ENCODE measurements around the gene HMG20A.
A peak's percentile ranks its signal among the peaks of the same experiment; 100 is the strongest.

HMG20A gene

GRCh38 chr15:77480859-77481633 is 60.4 kb downstream of the HMG20A start:
- no peak for DNase-seq

DNA sequence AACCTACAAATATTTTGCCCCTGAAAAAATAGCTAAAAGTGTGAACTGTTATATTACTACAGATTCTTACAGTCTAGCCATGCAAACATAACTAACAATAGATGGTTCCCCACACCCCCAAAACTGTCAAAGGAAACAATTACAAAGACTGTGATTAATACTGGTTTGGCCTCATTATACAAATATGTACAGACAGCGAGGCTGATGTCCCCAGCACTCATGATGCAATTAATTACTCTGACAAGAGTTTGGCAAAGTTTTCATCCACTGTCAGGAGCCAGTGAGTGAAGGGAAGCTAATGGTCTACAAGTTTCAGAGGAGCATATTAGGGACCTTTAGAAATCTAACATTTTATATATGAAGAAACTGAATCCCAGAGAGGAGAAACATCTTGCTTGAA is 61.0 kb downstream of the HMG20A start:
- peak; percentile 70 for DNase-seq

DNA sequence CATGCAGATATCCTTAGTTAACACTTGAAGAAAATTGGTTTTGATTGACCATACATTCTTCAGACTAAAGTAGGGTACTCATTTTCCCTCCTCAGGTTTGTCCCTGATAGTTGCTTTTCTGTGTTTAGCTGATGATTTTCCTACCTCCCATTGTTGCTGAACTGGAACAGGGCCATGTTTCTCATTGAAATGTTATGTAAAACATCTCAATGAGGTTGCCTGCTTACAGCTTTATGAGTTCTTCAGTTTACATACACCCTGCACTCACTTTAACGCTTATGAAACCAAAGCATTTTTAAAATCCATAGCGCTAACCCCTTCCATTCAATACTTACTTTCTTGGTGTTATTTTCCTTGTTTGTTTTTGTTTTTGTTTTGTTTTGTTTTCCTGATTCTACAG is 61.9 kb downstream of the HMG20A start:
- peak; percentile 86 for DNase-seq

DNA sequence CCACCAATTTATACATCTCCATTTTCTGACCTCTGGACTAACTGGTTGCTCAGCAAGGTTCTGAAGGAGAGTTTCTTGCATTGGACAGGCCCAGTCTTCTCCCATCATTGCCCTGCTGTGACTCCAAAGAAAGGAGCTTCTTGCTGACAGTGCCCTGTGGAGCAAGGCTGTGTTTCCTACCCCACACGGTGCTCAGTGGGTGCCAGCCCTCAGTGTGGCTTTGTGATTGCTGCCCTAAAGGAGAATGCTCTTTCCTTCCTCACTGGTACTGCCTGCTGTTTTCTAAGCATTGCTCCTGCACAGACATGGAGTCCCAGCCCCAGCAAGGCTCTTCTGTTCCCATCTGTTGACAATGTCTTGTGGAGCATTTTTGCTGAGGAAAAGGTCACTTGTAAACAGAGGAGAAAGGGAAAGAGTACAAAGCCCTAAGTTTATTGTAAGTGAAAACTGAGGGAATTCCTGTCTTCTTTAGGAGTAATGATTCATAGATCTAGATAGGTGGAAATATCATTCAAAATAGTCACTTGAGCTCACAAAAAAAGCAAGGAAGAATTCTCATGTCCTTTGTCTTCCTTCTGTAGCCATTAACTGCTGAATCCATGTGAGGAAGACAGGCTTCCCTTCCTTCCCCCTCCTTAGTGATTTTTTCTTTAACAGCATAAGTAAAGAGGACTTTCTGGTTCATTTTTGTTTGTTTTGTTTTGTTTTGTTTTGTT is 62.9 kb downstream of the HMG20A start:
- peak; percentile 28 for DNase-seq

DNA sequence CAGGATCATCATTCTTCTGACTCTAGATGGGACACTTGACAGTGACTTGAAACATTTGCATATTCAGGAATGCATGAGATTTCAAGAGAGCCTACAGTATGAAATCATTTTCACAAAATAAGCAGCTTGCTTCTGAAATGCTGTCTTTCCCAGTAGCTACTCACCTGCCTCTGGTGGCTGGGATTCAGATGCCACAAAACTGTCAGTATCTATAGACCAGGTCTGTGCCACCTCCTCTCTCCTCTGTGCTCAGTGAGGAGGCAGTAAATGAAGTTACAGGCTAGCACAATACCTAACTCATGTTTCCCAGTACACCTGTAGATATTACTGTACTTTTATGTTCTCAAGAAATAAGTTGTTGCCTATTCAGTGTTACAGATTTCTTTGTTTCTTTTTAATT is 64.3 kb downstream of the HMG20A start:
- no peak for DNase-seq

DNA sequence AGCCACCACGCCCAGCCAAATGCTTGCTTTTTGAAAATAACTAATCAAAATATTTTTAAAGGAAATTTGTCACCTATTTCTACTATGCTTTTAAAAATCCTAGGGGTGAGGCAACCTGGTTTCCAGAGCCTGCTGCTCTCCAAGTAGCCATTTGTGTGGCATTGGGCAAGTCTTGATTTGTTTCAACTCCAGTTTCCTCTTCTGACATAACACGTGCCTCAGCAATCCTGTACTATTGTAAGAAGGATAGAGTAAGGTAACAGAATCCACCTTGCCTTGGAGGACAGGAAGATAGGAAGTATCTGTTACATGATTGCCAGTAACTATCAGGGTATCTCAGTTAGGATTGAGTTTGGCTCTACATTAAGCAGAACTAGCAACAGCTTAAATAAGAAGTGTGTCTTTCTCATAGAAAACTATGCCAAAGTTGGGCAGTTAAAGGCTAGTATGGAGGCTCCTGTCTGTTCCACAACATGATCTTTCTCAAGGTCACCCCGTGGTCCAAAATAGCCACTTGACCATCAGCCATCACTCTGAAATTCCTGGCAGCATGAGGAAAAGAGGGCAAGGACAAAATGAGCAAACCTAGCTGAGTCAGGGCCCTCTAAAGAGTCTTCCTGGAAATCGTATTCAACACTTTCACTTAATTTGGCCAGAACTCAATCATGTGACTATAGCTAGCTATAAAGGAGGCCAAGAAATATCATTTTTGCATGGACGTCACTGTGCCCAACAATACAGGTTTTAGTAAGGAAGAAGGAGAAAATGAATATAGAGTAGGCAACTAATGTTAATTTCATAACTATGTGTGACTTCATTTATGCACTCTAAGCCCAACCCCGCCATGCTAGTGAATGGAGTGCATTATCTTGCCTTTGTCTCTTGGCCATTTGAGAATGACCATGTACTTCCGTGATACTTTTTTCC is 66.1 kb downstream of the HMG20A start:
- no peak for DNase-seq

DNA sequence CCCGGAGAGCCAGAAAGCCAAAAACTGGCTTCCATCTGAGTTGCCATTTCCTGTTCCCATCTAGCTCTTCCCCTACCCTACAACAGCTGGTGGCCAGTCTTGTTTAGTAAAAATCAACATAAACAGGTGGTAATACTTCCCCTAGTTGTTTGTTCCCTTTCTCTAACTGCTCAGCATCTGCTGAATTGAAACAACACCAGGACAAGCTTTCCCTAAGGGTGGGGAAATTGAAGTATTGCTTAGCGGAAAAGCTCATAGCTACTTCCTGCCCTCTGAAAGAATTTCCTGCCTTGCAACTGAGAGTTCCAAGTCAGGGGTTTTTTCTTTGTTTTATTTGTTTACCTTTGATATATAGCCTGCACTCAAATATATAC is 66.8 kb downstream of the HMG20A start:
- DNase-seq = no peak

GRCh38 chr15:77487888-77488287 is 67.2 kb downstream of the HMG20A start:
- DNase-seq = no peak

DNA sequence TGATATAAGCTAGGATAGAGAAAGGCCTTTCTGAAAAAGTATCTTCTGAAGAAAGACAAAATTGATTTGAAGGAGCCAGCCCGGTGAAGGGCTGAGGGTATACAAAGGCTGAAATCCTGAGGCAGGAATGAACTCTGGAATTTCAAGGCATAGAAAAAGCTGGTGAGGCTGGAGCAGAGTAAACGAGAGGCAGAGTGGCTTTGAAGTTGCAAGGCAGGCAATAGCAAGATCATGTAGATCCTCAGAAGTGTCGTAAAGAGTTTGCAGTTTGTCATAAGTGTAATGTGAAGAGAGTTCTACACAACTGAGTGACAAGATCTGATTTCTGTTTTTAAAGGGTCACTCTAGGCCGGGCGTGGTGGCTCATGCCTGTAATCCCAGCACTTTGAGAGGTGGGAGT is 69.0 kb downstream of the HMG20A start:
- DNase-seq = no peak

DNA sequence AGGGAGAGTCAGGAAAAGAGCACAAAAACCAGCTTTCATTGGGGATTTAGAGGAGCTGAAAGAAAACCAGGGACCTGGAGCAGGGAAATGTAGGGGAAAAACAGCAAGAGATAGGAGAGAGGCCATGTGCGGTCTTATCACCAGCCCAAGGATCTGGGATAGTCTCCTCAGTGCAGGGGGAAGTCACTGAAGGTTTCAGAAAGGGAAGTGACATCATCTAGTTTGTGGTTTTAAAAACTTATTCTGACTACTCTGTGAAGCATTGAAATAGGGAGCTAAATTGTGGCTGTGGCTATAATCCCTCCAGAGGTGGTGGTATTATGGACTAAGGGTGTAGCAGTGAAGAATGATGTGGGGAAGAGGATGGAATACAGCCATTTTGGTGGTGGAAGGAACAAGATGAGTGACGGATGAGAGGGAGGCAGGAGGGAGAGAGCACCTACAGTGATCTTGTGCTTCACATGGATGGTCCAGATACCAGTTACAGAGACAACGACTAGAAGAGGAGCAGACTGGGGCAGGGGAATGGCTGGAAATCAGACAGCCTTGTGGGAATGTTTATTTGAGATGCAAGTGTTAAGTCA is 72.7 kb downstream of the HMG20A start:
- DNase-seq = peak; percentile 65

- DNase-seq = no peak
Observed at GRCh38 chr15:77494073-77494867, 73.6 kb downstream of the HMG20A start.

DNA sequence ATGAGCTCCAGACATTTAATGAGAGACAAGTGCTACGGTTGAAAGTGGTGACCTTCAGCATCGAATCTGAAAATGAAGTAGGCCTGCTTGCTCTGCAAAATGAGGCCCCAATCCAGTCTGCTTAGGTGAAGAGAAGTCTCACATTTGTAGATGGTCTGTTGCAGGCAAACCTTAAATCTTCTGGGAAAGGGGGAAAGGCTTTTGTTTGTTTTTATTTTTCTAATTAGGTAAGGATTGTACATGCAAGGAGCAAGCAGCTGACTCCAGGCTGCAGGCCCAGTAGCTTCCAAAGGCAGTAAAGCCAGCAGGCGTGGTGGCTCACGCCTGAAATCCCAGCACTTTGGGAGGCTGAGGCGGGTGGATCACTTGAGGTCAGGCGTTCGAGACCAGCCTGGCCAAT is 74.3 kb downstream of the HMG20A start:
- DNase-seq = no peak

DNA sequence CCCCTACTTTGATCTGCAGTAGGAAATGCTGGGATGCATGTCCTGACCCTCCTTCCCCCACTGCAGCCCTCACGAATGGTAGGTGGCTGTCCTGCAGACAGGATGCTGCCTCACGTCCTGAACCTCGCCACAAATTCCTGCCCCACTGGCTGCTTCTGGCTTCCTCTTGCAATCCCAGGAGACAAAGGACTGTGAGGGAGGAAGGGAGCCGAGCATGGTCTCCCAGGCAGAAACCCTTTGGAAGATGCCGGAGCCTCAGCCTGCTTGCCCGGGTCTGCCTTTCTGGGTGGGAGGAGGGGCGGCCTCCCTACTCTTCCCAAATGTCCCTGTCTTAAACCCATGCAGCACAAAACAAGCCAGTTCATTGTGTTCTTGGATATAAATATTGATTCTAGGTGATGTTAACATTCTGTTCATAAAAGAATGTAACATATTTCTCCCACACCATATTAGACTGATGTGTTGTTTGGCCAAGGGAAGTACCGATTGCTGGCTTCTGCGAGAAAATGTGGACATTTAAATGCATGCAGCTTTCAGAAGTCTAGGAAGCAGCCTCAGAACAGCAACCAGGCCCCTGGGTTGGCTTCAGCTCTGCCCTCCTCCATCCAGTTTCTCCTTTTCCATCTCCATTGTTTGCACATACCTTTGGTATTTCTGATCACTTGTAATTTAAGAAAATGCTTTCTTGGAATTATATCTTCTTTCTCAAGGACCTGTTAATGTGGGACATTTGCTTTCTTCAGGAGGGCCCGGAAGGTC is 75.3 kb downstream of the HMG20A start:
- peak; percentile 50 for DNase-seq

DNA sequence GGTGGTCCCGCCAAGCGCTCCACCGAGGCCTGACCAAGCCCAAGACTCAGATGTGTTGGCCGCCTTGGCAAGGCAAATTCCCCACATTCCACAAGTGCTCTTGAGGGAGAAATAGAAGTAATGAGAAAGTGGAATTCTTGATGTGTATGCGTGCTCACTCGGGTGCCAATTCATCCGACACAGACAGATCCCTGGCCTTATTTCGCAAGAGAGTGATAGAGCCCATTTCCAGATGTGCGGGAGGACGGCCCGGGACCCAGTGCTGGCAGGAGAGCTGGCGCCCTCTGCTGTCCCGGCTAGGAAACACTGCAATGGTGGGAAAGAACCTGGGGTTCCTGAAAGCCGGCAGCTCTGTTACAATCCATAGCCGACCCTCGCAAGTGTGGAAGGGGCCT is 76.0 kb downstream of the HMG20A start:
- peak; percentile 98 for DNase-seq

- DNase-seq = peak; percentile 63
Observed at GRCh38 chr15:77497110-77497737, 76.5 kb downstream of the HMG20A start.

DNA sequence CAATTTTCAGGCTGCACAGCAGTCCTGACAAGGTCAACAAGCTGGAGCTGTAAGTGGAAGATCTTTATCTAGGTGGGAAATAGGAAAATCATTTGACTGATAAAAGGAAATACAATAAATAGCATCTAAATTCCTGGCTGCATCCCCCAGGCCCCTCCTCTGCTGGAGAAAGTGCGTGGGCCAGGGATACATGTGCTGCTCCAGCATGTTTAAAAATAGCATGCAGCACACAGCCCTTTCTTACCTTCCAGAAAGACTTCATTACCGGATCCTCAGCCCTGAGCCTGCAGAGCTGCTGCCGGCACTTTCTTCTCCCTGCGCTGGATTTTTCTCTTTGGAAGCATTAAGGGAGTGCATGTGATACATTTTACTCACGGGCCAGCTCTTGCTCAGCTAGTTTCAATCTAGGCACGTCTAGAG is 77.3 kb downstream of the HMG20A start:
- DNase-seq = no peak

DNA sequence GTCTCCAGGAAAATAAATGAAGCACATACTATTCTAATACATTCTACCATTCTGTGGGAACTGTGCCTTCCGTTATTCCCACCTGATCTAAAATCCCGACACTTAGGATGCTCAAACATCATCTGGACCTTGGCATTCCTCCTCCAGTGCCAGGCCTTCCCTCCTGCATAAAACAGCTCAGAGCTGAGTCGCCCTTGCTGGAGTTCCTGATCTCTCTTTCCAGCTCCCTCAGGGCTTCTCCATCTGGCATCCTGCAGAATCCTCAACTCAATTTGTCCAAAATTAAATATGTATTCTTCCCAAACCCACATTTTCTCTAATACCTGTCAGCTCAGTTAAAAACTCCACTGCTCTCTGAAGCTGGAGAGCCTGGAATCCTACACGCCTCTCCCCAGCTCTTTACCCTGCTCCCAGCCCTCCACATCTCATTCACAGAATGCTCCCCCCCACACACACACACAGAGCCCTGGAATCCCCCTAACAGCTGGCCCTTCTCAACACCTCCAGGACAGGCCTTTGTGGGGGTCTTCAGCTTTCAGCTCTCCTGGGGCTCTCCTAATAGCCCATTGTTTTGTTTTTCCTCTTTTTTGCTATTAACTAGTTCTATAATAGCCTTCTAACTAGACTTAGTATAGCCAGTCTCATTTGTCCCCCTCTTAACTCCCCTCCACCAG is 78.5 kb downstream of the HMG20A start:
- DNase-seq = peak; percentile 24

GRCh38 chr15:77500989-77501388 is 80.3 kb downstream of the HMG20A start:
- peak; percentile 44 for DNase-seq

DNA sequence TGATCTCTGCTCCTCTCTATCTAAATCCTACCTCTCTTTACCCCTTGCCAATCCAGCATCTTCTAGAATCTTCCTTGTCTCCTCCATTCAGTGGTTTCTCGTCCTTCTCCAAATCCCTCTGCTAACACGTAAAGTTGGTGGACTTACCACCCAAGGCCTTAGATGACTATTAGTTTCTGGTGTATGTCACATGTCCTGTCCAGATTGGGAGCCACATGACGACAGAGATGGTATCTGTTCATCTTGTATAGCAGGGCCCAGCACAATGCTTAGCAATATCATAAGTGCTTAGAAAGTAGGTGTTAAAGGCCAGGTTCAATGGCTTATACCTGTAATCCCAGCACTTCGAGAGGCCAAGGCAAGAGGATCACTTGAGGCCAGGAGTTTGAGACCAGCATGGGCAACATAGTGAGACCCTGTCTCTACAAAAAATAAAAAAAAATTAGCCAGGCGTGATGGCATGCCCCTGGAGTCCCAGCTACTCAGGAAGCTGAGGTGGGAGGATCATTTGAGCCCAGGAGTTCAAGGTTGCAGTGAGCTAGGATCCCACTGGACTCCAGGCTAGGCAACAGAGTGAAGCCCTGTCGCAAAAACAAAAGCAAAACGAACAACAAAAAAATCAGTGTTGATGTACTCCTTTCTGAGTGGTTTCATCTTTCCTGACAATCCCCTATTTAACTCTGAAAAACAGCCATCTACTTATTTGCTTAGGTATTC is 81.8 kb downstream of the HMG20A start:
- DNase-seq = no peak

DNA sequence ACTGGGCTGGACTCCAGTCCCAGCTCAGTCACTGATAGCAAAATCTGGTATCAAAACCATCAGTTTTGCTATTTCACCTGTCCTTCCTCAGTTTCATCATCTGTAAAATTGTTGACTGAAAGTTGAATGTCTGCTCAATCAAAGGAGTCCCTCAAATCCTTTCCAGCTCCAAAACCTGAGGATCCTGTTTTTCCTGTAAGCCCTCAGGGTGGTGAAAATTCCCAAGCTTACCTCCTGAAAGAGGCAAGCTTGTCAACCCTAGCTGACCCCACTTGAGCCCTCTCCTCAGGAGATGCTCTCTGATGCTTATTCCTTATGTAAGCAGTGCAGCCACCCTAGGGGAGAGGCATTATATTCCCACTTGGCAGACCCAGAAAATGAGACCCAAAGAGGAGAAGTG is 82.6 kb downstream of the HMG20A start:
- DNase-seq = no peak

All from EL (cell line).